Lung (tissue), 12 donors: ENCODE data around the gene LCE6A. TPM values are rescaled to one million over a fixed set of nuclear protein-coding genes. Genes with fewer than 3 reads are reported as not detected.

Experiments used
- ATAC-seq: fragments of 200-7000 bp; cut with Tn5 transposase; one replicate; pipeline ENCODE4 v1.9.1; 2020; ENCODE audit warnings: moderate number of reproducible peaks; ENCODE audit not compliant: insufficient read depth, low FRiP score
- DNase-seq, 3 donors: peaks; one replicate each; pipeline ENCODE4 v3.0.0-alpha.2; 2013 to 2017
- H3K27ac ChIP-seq, 2 donors: one replicate each; pipeline ENCODE4 v1.5.1; 2013; ENCODE audit warnings: mild to moderate bottlenecking in 2 of 2, moderate library complexity in 2 of 2, control low read depth in 1 of 2, inconsistent platforms in 1 of 2, low read depth in 1 of 2, low read length in 1 of 2
- H3K27me3 ChIP-seq, 3 donors: one replicate each; pipeline ENCODE4 v1.5.1; 2013; ENCODE audit warnings: low read length in 2 of 3; ENCODE audit not compliant: control insufficient read depth in 3 of 3, insufficient read depth in 3 of 3
- H3K36me3 ChIP-seq, 4 donors: one replicate each; pipeline ENCODE4 v1.5.1; 2013; ENCODE audit warnings: low read length in 4 of 4, mild to moderate bottlenecking in 1 of 4, moderate library complexity in 1 of 4; ENCODE audit not compliant: control insufficient read depth in 4 of 4, insufficient read depth in 4 of 4
- H3K4me1 ChIP-seq, 5 donors: one replicate each; pipeline ENCODE4 v1.5.1; 2013; ENCODE audit warnings: low read length in 5 of 5, mild to moderate bottlenecking in 2 of 5, moderate library complexity in 1 of 5; ENCODE audit not compliant: control insufficient read depth in 5 of 5, insufficient read depth in 5 of 5
- H3K4me3 ChIP-seq: one replicate; pipeline ENCODE4 v1.5.1; 2013; ENCODE audit warnings: mild to moderate bottlenecking, control low read depth, moderate library complexity
- H3K9ac ChIP-seq, 2 donors: one replicate each; pipeline ENCODE4 v1.5.1; 2013; ENCODE audit warnings: low read length in 2 of 2, control low read depth in 1 of 2; ENCODE audit not compliant: insufficient read depth in 1 of 2
- H3K9me3 ChIP-seq, 4 donors: one replicate each; pipeline ENCODE4 v1.5.1; 2013; ENCODE audit warnings: low read length in 3 of 4, mild to moderate bottlenecking in 1 of 4, moderate library complexity in 1 of 4; ENCODE audit not compliant: control insufficient read depth in 4 of 4, insufficient read depth in 3 of 4
- WGBS, 2 donors: extraction: QIAGEN DNeasy Blood & Tissue Kit; methylation state at CpG; one replicate each; pipeline ENCODE4 v1.1.7; 2013; 5-methylcytosine and 5-hydroxymethylcytosine counted together
- polyA plus RNA-seq, 2 donors: library from polyadenylated mRNA; stranded (reverse); fragments of 200-250 nt; gene quantifications; one replicate each; pipeline ENCODE4 v1.2.1, GENCODE V29; 2013
- total RNA-seq, 2 donors: library from RNA; depleted of rRNA in 1 of 2; stranded (reverse); fragments of >200 nt in 1 of 2; gene quantifications; one replicate each; pipeline ENCODE4 v1.2.1, GENCODE V29; 2014 to 2021
- TF ChIP-seq, protein P1 (sequence below): IDR thresholded peaks from 2 replicates; pipeline ENCODE4 v1.5.1; 2012; ENCODE audit warnings: mild to moderate bottlenecking; ENCODE audit errors: control extremely low read depth, extremely low read depth
- donor health status: control.
- donor health status: control.
- donor health status: Bipolar disorder and iron deficiency.
- donor health status: healthy.
- donor health status: DM: yes; HTN: yes; CAD: no.

Gene LCE6A
- total and polyA plus RNA-seq, 4 donors = not detected

DNA sequence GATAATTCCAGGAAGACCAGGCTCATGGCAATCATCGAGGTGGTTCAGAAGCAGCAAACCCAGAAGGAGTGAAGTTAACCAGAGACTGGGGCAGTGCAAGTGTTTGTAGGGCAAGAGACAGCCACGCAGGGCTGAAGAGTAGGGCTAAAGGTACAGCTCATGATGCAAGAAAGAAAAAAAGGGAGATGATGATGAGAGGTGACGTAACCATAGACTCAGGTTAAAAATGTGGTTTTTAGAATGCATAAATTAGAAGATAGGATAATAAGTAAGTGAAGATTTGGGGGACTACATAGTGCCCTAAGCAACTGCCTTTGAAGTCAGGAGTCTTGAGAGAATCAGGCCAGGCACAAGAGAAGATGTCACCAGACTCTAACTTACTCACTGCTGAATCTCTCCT lies 17.5 kb downstream of the LCE6A start:
- DNase-seq (no peak), ATAC-seq (no peak)
- peaks cover 0 to 3% (median 0%) of the 10 kb centered on the region in 3 donors for H3K27me3 ChIP-seq
- H3K36me3 ChIP-seq = no peaks in the 10 kb centered on the region
- H3K9me3 ChIP-seq = peaks cover 0 to 3% (median 0%) of the 10 kb centered on the region in 4 donors
- no peak overlapping the region for H3K27ac ChIP-seq
- WGBS, 2 donors = 75 to 76% methylated on average over 3 of the region's 3 CpGs
- H3K4me3 ChIP-seq = no peak overlapping the region
- peaks cover 0 to 2% (median 0%) of the 10 kb centered on the region in 5 donors for H3K4me1 ChIP-seq
- H3K9ac ChIP-seq = no peak overlapping the region
- TF ChIP-seq, protein P1, sequence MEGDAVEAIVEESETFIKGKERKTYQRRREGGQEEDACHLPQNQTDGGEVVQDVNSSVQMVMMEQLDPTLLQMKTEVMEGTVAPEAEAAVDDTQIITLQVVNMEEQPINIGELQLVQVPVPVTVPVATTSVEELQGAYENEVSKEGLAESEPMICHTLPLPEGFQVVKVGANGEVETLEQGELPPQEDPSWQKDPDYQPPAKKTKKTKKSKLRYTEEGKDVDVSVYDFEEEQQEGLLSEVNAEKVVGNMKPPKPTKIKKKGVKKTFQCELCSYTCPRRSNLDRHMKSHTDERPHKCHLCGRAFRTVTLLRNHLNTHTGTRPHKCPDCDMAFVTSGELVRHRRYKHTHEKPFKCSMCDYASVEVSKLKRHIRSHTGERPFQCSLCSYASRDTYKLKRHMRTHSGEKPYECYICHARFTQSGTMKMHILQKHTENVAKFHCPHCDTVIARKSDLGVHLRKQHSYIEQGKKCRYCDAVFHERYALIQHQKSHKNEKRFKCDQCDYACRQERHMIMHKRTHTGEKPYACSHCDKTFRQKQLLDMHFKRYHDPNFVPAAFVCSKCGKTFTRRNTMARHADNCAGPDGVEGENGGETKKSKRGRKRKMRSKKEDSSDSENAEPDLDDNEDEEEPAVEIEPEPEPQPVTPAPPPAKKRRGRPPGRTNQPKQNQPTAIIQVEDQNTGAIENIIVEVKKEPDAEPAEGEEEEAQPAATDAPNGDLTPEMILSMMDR = no peak

DNA sequence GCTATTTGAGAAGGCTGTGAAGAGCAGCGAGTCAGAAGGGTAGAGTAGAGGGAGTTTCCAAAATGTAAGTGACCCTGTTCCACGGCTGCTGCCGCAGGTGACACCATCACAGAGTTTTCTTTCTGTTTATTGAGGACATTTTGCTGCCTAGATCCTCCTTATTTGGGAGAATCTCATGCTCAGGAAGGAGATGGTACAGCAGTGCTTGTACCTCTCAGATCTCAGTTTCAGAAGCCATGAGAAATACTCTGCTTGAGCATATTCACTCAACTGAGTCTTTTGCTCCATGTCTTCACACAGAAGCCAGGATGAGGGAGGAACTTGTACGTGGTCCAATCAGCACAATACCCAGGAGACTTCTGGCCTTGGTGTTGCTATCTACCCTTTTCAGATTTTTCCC lies 18.7 kb downstream of the LCE6A start:
- Histone ChIP-seq H3K27ac (no peak overlapping the region), H3K36me3 (no peaks in the 10 kb centered on the region), H3K9ac (no peak overlapping the region), H3K4me3 (no peak overlapping the region), H3K9me3 (peaks cover 0 to 3% (median 0%) of the 10 kb centered on the region in 4 donors), H3K4me1 (peaks cover 0 to 5% (median 0%) of the 10 kb centered on the region in 5 donors), H3K27me3 (peaks cover 0 to 3% (median 0%) of the 10 kb centered on the region in 3 donors)
- DNase-seq (no peak), ATAC-seq (no peak)
- 75 to 82% methylated on average over 4 of the region's 4 CpGs for WGBS, 2 donors
- TF ChIP-seq, protein P1 = no peak

DNA sequence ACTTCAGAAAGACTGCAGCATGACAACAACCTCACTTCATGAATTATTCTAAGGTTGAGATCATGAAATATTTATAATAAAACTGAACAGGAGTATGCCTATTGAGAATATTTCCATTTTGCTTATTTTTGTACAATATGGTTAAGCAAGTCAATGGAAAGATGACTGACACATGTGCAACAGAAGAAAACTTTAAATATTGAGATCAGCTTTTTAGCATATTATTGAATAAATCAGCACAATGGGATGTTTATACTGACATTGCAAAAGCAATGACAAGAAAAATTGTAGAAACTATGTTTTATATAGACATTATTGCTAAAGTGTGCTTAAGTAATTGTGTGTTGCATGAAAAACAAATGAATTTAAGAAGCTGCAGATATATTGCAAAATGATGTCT lies 21.8 kb downstream of the LCE6A start:
- H3K27me3 ChIP-seq = peaks cover 0 to 3% (median 0%) of the 10 kb centered on the region in 3 donors
- no peaks in the 10 kb centered on the region for H3K9me3 ChIP-seq
- no peak for DNase-seq
- no peak overlapping the region for H3K27ac ChIP-seq
- no peaks in the 10 kb centered on the region for H3K36me3 ChIP-seq
- peaks cover 0 to 5% (median 0%) of the 10 kb centered on the region in 5 donors for H3K4me1 ChIP-seq
- ATAC-seq = no peak
- H3K4me3 ChIP-seq = no peak overlapping the region
- no peak overlapping the region for H3K9ac ChIP-seq
- TF ChIP-seq, protein P1 = no peak

DNA sequence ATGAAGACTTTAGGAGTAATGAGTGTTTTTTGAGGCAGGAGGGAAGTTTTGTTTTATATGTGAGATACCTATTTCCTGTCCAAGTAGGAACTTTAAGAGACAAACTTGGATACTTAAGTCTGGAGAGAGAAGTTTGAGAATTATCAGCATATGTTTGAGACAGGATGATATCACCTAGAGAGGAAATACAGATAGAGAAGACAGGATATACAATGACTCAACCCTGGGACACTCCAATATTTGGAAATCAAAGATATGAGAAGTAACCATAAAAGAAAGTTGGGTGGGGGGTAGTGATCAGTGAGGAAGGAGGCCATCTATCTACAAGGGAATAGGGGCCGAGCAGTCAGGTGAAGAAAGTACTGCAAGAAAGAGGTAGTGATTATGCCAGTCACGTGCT lies 23.7 kb downstream of the LCE6A start:
- Histone ChIP-seq H3K4me1 (peaks cover 0 to 5% (median 0%) of the 10 kb centered on the region in 5 donors), H3K27me3 (no peaks in the 10 kb centered on the region), H3K27ac (no peak overlapping the region), H3K36me3 (no peaks in the 10 kb centered on the region), H3K9ac (no peak overlapping the region), H3K4me3 (no peak overlapping the region), H3K9me3 (no peaks in the 10 kb centered on the region)
- DNase-seq (no peak), ATAC-seq (no peak)
- 72 to 78% methylated on average over 2 of the region's 2 CpGs for WGBS, 2 donors
- TF ChIP-seq, protein P1 = no peak
